HG03108 (cell line): ENCODE data around the gene TSPOAP1.
"Not testable (repeated sequence)": the region's sequence is repeated elsewhere in the genome, so short reads cannot be mapped to it uniquely, and the experiment has no call there.

Experiments used
- ATAC-seq: cut with Tn5 transposase; IDR thresholded peaks from one replicate; pipeline ENCODE4 v1.9.1; 2021; ENCODE audit warnings: moderate library complexity; ENCODE audit not compliant: unreplicated experiment

Gene TSPOAP1

GRCh38 chr17:58341136-58341860, 12.7 kb upstream of the TSPOAP1 start:
- not testable (repeated sequence) for ATAC-seq

- no peak for ATAC-seq
Measured at GRCh38 chr17:58340405-58340876, 11.8 kb upstream of the TSPOAP1 start.

- ATAC-seq, result no peak
Measured at GRCh38 chr17:58339755-58340404, 11.3 kb upstream of the TSPOAP1 start.

- ATAC-seq, result no peak
Measured at GRCh38 chr17:58338841-58339754, 10.5 kb upstream of the TSPOAP1 start.

- no peak for ATAC-seq
Measured at GRCh38 chr17:58338454-58338840, 9.9 kb upstream of the TSPOAP1 start.

GRCh38 chr17:58337600-58338453, 9.2 kb upstream of the TSPOAP1 start:
- ATAC-seq, result peak; percentile 58

GRCh38 chr17:58337210-58337599, 8.6 kb upstream of the TSPOAP1 start:
- no peak for ATAC-seq

GRCh38 chr17:58336456-58337209, 8.0 kb upstream of the TSPOAP1 start:
- no peak for ATAC-seq

- peak; percentile 21 for ATAC-seq
Measured at GRCh38 chr17:58335779-58336455, 7.3 kb upstream of the TSPOAP1 start.

GRCh38 chr17:58335061-58335731, 6.6 kb upstream of the TSPOAP1 start:
- no peak for ATAC-seq

GRCh38 chr17:58334661-58335060, 6.1 kb upstream of the TSPOAP1 start:
- no peak for ATAC-seq

GRCh38 chr17:58334256-58334655, 5.7 kb upstream of the TSPOAP1 start:
- no peak for ATAC-seq

GRCh38 chr17:58333736-58334207, 5.2 kb upstream of the TSPOAP1 start:
- ATAC-seq, result no peak

GRCh38 chr17:58332778-58333735, 4.5 kb upstream of the TSPOAP1 start:
- no peak for ATAC-seq

- ATAC-seq, result peak; percentile 16
Measured at GRCh38 chr17:58331815-58332777, 3.5 kb upstream of the TSPOAP1 start.
